ENCODE results near the gene IRAK4.
A peak's percentile ranks its signal among the peaks of the same experiment; 100 is the strongest.
"Not testable (repeated sequence)": the region's sequence is repeated elsewhere in the genome, so short reads cannot be mapped to it uniquely, and the experiment has no call there.

IRAK4 gene

GRCh38 chr12:43750814-43751213, 7.9 kb upstream of the IRAK4 start:
- ChIA-PET POLR2A (no interaction called here), CTCF (no interaction called here)
- peaks cover 0 to 5% (median 0%) of the 10 kb centered on the region in 5 experiments for H3K9me3 ChIP-seq (ENCODE audit: control extremely low read depth in 1 of 5, control insufficient read depth in 4 of 5, insufficient read depth in 2 of 5, low read depth in 1 of 5, low read length in 4 of 5)
- no peak overlapping the region for H3K4me3 ChIP-seq (ENCODE audit: control insufficient read depth in 1 of 7, extremely low read depth in 1 of 7, insufficient read depth in 4 of 7, low read depth in 2 of 7, low read length in 6 of 7)
- H3K27ac ChIP-seq (ENCODE audit: insufficient read depth in 1 of 2, low read depth in 1 of 2, low read length in 2 of 2, poor library complexity in 1 of 2, severe bottlenecking in 2 of 2) = no peak overlapping the region
- no CpG with 5 or more reads among the region's 3 CpGs for WGBS (ENCODE audit: insufficient coverage)
- no peak for DNase-seq
- peaks cover 6 to 17% (median 13%) of the 10 kb centered on the region in 4 experiments for H3K36me3 ChIP-seq (ENCODE audit: control insufficient read depth in 4 of 4, insufficient read depth in 4 of 4, low read length in 3 of 4)
- H3K27me3 ChIP-seq (replicated peaks in 2 of 5; ENCODE audit: control insufficient read depth in 4 of 5, insufficient read depth in 5 of 5, low read length in 4 of 5) = no peaks in the 10 kb centered on the region
- H3K4me1 ChIP-seq (ENCODE audit: control extremely low read depth in 1 of 4, control insufficient read depth in 4 of 4, insufficient read depth in 4 of 4, low read length in 3 of 4) = no peaks in the 10 kb centered on the region

- DNase-seq; H3K27ac ChIP-seq (ENCODE audit: insufficient read depth in 1 of 2, low read depth in 1 of 2, low read length in 2 of 2, poor library complexity in 1 of 2, severe bottlenecking in 2 of 2); CTCF ChIA-PET; POLR2A ChIA-PET; H3K27me3 ChIP-seq (replicated peaks in 2 of 5; ENCODE audit: control insufficient read depth in 4 of 5, insufficient read depth in 5 of 5, low read length in 4 of 5); H3K9me3 ChIP-seq (ENCODE audit: control extremely low read depth in 1 of 5, control insufficient read depth in 4 of 5, insufficient read depth in 2 of 5, low read depth in 1 of 5, low read length in 4 of 5); H3K4me3 ChIP-seq (ENCODE audit: control insufficient read depth in 1 of 7, extremely low read depth in 1 of 7, insufficient read depth in 4 of 7, low read depth in 2 of 7, low read length in 6 of 7); H3K4me1 ChIP-seq (ENCODE audit: control extremely low read depth in 1 of 4, control insufficient read depth in 4 of 4, insufficient read depth in 4 of 4, low read length in 3 of 4): not testable (repeated sequence)
- peaks cover 6 to 16% (median 13%) of the 10 kb centered on the region in 4 experiments for H3K36me3 ChIP-seq (ENCODE audit: control insufficient read depth in 4 of 4, insufficient read depth in 4 of 4, low read length in 3 of 4)
- WGBS (ENCODE audit: insufficient coverage) = no CpG with 5 or more reads among the region's 6 CpGs
These were observed 7.4 kb upstream of the IRAK4 start for GRCh38 chr12:43751360-43751759.

- Histone ChIP-seq H3K4me3 (ENCODE audit: control insufficient read depth in 1 of 7, extremely low read depth in 1 of 7, insufficient read depth in 4 of 7, low read depth in 2 of 7, low read length in 6 of 7) (peak overlapping the region in 1 of 7 experiments; percentile 7), H3K27me3 (replicated peaks in 2 of 5; ENCODE audit: control insufficient read depth in 4 of 5, insufficient read depth in 5 of 5, low read length in 4 of 5) (no peaks in the 10 kb centered on the region), H3K27ac (ENCODE audit: insufficient read depth in 1 of 2, low read depth in 1 of 2, low read length in 2 of 2, poor library complexity in 1 of 2, severe bottlenecking in 2 of 2) (no peak overlapping the region), H3K9me3 (ENCODE audit: control extremely low read depth in 1 of 5, control insufficient read depth in 4 of 5, insufficient read depth in 2 of 5, low read depth in 1 of 5, low read length in 4 of 5) (peaks cover 0 to 5% (median 0%) of the 10 kb centered on the region in 5 experiments), H3K4me1 (ENCODE audit: control extremely low read depth in 1 of 4, control insufficient read depth in 4 of 4, insufficient read depth in 4 of 4, low read length in 3 of 4) (peaks cover 7 to 9% (median 8%) of the 10 kb centered on the region in 4 experiments), H3K36me3 (ENCODE audit: control insufficient read depth in 4 of 4, insufficient read depth in 4 of 4, low read length in 3 of 4) (peaks cover 6 to 16% (median 12%) of the 10 kb centered on the region in 4 experiments)
- DNase-seq = no peak
- POLR2A ChIA-PET = no interaction called here
- CTCF ChIA-PET = no interaction called here
- 100% methylated on average over 1 of the region's 3 CpGs for WGBS (ENCODE audit: insufficient coverage)
These were observed 4.7 kb upstream of the IRAK4 start for GRCh38 chr12:43754015-43754414.

GRCh38 chr12:43758247-43758727, 464 bp upstream of the IRAK4 start:
- Histone ChIP-seq H3K4me1 (ENCODE audit: control extremely low read depth in 1 of 4, control insufficient read depth in 4 of 4, insufficient read depth in 4 of 4, low read length in 3 of 4) (peaks cover 19 to 40% (median 30%) of the 10 kb centered on the region in 4 experiments), H3K4me3 (ENCODE audit: control insufficient read depth in 1 of 7, extremely low read depth in 1 of 7, insufficient read depth in 4 of 7, low read depth in 2 of 7, low read length in 6 of 7) (peak overlapping the region; percentile 81 to 98 (median 96)), H3K36me3 (ENCODE audit: control insufficient read depth in 4 of 4, insufficient read depth in 4 of 4, low read length in 3 of 4) (peaks cover 6 to 10% (median 8%) of the 10 kb centered on the region in 4 experiments), H3K9me3 (ENCODE audit: control extremely low read depth in 1 of 5, control insufficient read depth in 4 of 5, insufficient read depth in 2 of 5, low read depth in 1 of 5, low read length in 4 of 5) (no peaks in the 10 kb centered on the region), H3K27ac (ENCODE audit: insufficient read depth in 1 of 2, low read depth in 1 of 2, low read length in 2 of 2, poor library complexity in 1 of 2, severe bottlenecking in 2 of 2) (peak overlapping the region; percentile 35 to 94), H3K27me3 (replicated peaks in 2 of 5; ENCODE audit: control insufficient read depth in 4 of 5, insufficient read depth in 5 of 5, low read length in 4 of 5) (no peaks in the 10 kb centered on the region)
- DNase-seq = no peak
- POLR2A ChIA-PET = interaction anchor here (0.5 kb wide), 1 partner anchor 51 kb away, joined by 4 read pairs; no protein-coding TSS in a partner anchor
- WGBS (ENCODE audit: insufficient coverage) = 0% methylated on average over 17 of the region's 18 CpGs
- CTCF ChIA-PET = interaction anchor here (1.0 to 1.9 kb wide), 2 partner anchors 11 to 125 kb away, joined by 3 to 8 read pairs; no protein-coding TSS in a partner anchor

GRCh38 chr12:43760396-43760795, 1.6 kb downstream of the IRAK4 start:
- no peaks in the 10 kb centered on the region for H3K27me3 ChIP-seq (replicated peaks in 2 of 5; ENCODE audit: control insufficient read depth in 4 of 5, insufficient read depth in 5 of 5, low read length in 4 of 5)
- ChIA-PET POLR2A (interaction anchor here (0.7 kb wide), 1 partner anchor 45 kb away, joined by 3 read pairs; the partner anchor contains the start of gene TWF1), CTCF (interaction anchor here (1.0 to 1.7 kb wide), 3 partner anchors 11 to 44 kb away, joined by 3 to 4 read pairs (median 3); no protein-coding TSS in a partner anchor)
- 95% methylated on average over 2 of the region's 2 CpGs for WGBS (ENCODE audit: insufficient coverage)
- peaks cover 0 to 4% (median 3%) of the 10 kb centered on the region in 4 experiments for H3K36me3 ChIP-seq (ENCODE audit: control insufficient read depth in 4 of 4, insufficient read depth in 4 of 4, low read length in 3 of 4)
- H3K4me1 ChIP-seq (ENCODE audit: control extremely low read depth in 1 of 4, control insufficient read depth in 4 of 4, insufficient read depth in 4 of 4, low read length in 3 of 4) = peaks cover 19 to 40% (median 30%) of the 10 kb centered on the region in 4 experiments
- peak overlapping the region in 4 of 7 experiments; percentile 81 to 98 (median 96) for H3K4me3 ChIP-seq (ENCODE audit: control insufficient read depth in 1 of 7, extremely low read depth in 1 of 7, insufficient read depth in 4 of 7, low read depth in 2 of 7, low read length in 6 of 7)
- DNase-seq = no peak
- H3K27ac ChIP-seq (ENCODE audit: insufficient read depth in 1 of 2, low read depth in 1 of 2, low read length in 2 of 2, poor library complexity in 1 of 2, severe bottlenecking in 2 of 2) = peak overlapping the region in 1 of 2 experiments; percentile 94
- H3K9me3 ChIP-seq (ENCODE audit: control extremely low read depth in 1 of 5, control insufficient read depth in 4 of 5, insufficient read depth in 2 of 5, low read depth in 1 of 5, low read length in 4 of 5) = no peaks in the 10 kb centered on the region

GRCh38 chr12:43761500-43761899, 2.7 kb downstream of the IRAK4 start:
- ChIA-PET POLR2A (no interaction called here), CTCF (no interaction called here)
- H3K4me3 ChIP-seq (ENCODE audit: control insufficient read depth in 1 of 7, extremely low read depth in 1 of 7, insufficient read depth in 4 of 7, low read depth in 2 of 7, low read length in 6 of 7) = no peak overlapping the region

GRCh38 chr12:43762596-43762995, 3.8 kb downstream of the IRAK4 start:
- Histone ChIP-seq H3K27me3 (replicated peaks in 2 of 5; ENCODE audit: control insufficient read depth in 4 of 5, insufficient read depth in 5 of 5, low read length in 4 of 5) (no peaks in the 10 kb centered on the region), H3K4me3 (ENCODE audit: control insufficient read depth in 1 of 7, extremely low read depth in 1 of 7, insufficient read depth in 4 of 7, low read depth in 2 of 7, low read length in 6 of 7) (no peak overlapping the region), H3K36me3 (ENCODE audit: control insufficient read depth in 4 of 4, insufficient read depth in 4 of 4, low read length in 3 of 4) (peaks cover 2 to 5% (median 3%) of the 10 kb centered on the region in 4 experiments), H3K27ac (ENCODE audit: insufficient read depth in 1 of 2, low read depth in 1 of 2, low read length in 2 of 2, poor library complexity in 1 of 2, severe bottlenecking in 2 of 2) (no peak overlapping the region), H3K4me1 (ENCODE audit: control extremely low read depth in 1 of 4, control insufficient read depth in 4 of 4, insufficient read depth in 4 of 4, low read length in 3 of 4) (peaks cover 19 to 38% (median 29%) of the 10 kb centered on the region in 4 experiments), H3K9me3 (ENCODE audit: control extremely low read depth in 1 of 5, control insufficient read depth in 4 of 5, insufficient read depth in 2 of 5, low read depth in 1 of 5, low read length in 4 of 5) (no peaks in the 10 kb centered on the region)
- POLR2A ChIA-PET = no interaction called here
- CTCF ChIA-PET = interaction anchor here (0.8 to 1.5 kb wide), 3 partner anchors 18 to 120 kb away, joined by 3 to 4 read pairs (median 3); no protein-coding TSS in a partner anchor
- no peak for DNase-seq

More at GRCh38 chr12:43761500-43761899, 2.7 kb downstream of the IRAK4 start:
- H3K4me1 ChIP-seq (ENCODE audit: control extremely low read depth in 1 of 4, control insufficient read depth in 4 of 4, insufficient read depth in 4 of 4, low read length in 3 of 4) = peaks cover 19 to 40% (median 30%) of the 10 kb centered on the region in 4 experiments
- no peak for DNase-seq
- no peaks in the 10 kb centered on the region for H3K9me3 ChIP-seq (ENCODE audit: control extremely low read depth in 1 of 5, control insufficient read depth in 4 of 5, insufficient read depth in 2 of 5, low read depth in 1 of 5, low read length in 4 of 5)
- H3K27me3 ChIP-seq (replicated peaks in 2 of 5; ENCODE audit: control insufficient read depth in 4 of 5, insufficient read depth in 5 of 5, low read length in 4 of 5) = no peaks in the 10 kb centered on the region
- no peak overlapping the region for H3K27ac ChIP-seq (ENCODE audit: insufficient read depth in 1 of 2, low read depth in 1 of 2, low read length in 2 of 2, poor library complexity in 1 of 2, severe bottlenecking in 2 of 2)
- H3K36me3 ChIP-seq (ENCODE audit: control insufficient read depth in 4 of 4, insufficient read depth in 4 of 4, low read length in 3 of 4) = peaks cover 2 to 5% (median 3%) of the 10 kb centered on the region in 4 experiments
